ENCODE results near the gene SNAPC2. TPM values are rescaled to one million over a fixed set of nuclear protein-coding genes. Genes with fewer than 3 reads are reported as not detected.
A peak's percentile ranks its signal among the peaks of the same experiment; 100 is the strongest.
"Not testable (repeated sequence)": the region's sequence is repeated elsewhere in the genome, so short reads cannot be mapped to it uniquely, and the experiment has no call there.

The SNAPC2 gene
- total RNA-seq, 2 donors from 2014 or later: 13.4 to 15.4 TPM

DNA sequence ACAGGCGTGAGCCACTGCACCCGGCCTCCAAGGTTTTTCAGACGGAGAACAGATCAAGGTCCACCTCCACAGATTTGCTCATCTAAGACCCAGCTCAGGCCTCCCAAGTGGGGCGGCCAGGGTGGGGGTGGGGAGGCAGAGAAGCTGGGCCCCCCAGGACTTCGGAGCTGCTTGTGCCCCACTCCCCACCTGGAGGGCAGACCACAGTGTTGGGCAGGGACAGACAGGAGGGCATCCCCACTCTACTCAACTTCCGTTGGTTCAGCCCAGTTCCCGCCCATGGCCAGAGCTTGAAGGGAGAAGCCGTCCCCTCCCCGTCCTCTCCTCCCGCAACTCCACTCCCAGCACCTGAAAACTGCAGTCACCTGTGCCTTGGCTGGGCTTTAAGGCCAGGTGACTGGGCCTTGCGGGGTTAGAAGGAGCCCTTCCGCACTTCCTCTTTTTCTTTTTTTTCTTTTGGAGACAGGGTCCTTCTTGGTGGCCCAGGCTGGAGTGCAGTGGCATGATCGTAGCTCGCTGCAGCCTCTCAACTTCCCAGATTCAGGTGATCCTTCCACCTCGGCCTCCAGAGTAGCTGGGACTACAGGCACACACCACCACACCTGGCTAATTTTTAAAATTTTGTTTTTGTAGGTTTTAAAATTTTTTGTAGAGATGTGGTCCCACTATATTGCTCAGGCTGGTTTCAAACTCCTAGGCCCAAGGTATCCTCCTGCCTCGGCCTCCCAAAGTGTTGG, 32.6 kb upstream of the SNAPC2 start:
- Histone ChIP-seq H3K9ac (ENCODE audit: low read depth in 2 of 2, low read length in 2 of 2) (no peak overlapping the region), H3K27me3 (peaks cover 5% of the 10 kb centered on the region), H3K36me3 (no peaks in the 10 kb centered on the region), H3K4me3 (no peak overlapping the region), H3K27ac (no peak overlapping the region), H3K4me1 (peaks cover 8% of the 10 kb centered on the region), H3K9me3 (no peaks in the 10 kb centered on the region)
- DNase-seq: no peak
- intact Hi-C loops (cut with DNase I): no loop called here
- no peak for TF ChIP-seq CTCF (IDR thresholded peaks at IDR 0.05)

DNA sequence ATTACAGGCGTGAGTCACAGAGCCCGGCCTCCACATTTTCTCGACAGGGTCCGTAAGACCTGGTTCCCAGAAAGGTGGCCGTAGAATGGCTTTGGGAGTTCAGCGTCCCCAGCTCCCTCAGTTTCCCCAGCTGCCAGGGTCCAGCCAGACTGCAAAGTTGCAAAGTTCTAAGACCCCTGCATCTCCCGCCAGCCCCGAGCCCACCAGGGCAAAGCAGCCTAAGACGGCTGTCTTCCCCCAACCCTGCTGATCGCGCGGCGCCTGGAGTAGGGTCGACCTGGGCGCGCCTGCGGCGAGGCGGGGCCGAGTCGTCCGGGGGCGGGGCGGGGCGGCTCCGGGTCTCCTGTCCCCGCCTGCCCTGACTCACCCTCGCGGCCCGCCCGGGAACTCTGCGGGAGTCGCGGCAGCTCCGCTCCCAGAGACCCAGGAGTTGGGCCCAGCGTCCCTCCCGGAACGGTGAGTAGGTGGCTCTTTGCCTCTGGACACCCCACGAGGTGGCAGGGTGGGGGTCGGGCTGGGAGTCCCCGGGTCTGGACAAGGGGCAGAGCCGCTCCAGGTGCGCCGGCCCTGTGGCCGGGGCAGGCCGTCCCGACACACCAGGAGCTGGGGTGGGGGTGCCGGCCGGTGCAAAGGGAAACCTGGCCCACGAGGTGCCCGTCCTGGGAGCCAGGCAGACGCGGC, 31.9 kb upstream of the SNAPC2 start, which contains the start of gene LRRC8E:
TSS of gene LRRC8E (plus strand) at position 366 of the 681 bp plus-strand sequence. CDS start 7,094 bp downstream, outside the sequence.
- peak; percentile 77 for DNase-seq
- Histone ChIP-seq H3K9me3 (no peaks in the 10 kb centered on the region), H3K27me3 (peaks cover 5% of the 10 kb centered on the region), H3K4me1 (peaks cover 8% of the 10 kb centered on the region), H3K27ac (no peak within 1 kb of the TSS), H3K9ac (ENCODE audit: low read depth in 2 of 2, low read length in 2 of 2) (peak within 1 kb of the TSS; percentile 34 to 58), H3K4me3 (peak within 1 kb of the TSS; percentile 53), H3K36me3 (no peaks in the 10 kb centered on the region)
- intact Hi-C loops (cut with DNase I): no loop called here
- no peak for TF ChIP-seq CTCF (IDR thresholded peaks at IDR 0.05)

DNA sequence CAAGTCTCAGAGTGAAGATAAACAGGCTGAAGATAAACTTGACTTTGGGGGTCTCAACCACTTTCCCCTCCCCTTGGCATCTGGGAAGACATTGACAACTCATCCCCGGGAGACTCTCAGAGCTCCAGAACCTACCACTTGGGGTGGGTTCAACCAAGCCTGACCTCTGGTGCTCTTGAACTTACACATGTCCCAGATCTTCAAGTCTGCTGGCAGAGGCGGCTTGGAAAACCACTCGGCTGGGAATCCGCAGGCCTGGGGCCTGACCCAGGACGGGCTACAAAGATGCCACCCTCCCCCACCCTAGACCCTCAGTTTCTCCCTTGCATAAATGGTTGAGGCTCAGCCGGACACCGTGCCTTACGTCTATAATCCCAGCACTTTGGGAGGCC, 31.3 kb upstream of the SNAPC2 start:
- no peaks in the 10 kb centered on the region for H3K36me3 ChIP-seq
- peaks cover 8% of the 10 kb centered on the region for H3K4me1 ChIP-seq
- no peak for TF ChIP-seq CTCF (IDR thresholded peaks at IDR 0.05)
- H3K27ac ChIP-seq: no peak overlapping the region
- DNase-seq: no peak
- intact Hi-C loops (cut with DNase I): no loop called here
- peaks cover 5% of the 10 kb centered on the region for H3K27me3 ChIP-seq
- peak overlapping the region; percentile 34 to 58 for H3K9ac ChIP-seq (ENCODE audit: low read depth in 2 of 2, low read length in 2 of 2)
- no peaks in the 10 kb centered on the region for H3K9me3 ChIP-seq
- peak overlapping the region; percentile 53 for H3K4me3 ChIP-seq

DNA sequence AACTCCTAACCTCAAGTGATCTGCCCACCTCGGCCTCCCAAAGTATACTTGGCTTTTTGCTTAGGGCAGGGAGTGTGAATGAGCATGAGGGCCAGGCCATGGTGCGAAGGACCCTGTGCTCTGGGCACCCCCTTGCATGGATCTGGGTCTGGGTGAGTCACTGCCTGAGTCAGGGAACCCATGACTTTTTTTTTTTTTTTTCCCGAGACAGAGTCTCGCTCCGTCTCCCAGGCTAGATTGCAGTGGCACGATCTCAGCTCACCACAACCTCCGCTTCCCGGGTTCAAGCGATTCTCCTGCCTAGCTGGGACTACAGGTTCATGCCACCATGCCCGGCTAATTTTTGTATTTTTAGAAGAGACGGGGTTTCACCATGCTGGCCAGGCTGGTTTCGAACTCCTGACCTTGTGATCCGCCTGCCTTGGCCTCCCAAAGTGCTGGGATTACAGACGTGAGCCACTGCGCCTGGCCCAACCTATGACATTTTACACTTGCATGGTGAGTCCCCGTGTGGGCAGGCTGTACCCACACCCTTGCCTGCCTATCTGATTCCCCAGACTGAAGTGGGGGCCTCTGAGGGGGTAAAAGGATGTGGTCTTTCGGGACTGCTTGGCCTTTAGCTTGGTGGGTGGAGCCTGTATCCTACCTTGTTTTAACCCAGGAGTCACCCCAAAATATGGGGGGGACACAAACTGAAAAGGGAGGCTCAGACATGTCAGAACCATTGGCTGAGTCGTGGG, 26.6 kb upstream of the SNAPC2 start:
- intact Hi-C loops (cut with DNase I); H3K36me3 ChIP-seq; H3K9ac ChIP-seq (ENCODE audit: low read depth in 2 of 2, low read length in 2 of 2); H3K27ac ChIP-seq; H3K4me3 ChIP-seq; H3K9me3 ChIP-seq; H3K27me3 ChIP-seq; H3K4me1 ChIP-seq; DNase-seq: not testable (repeated sequence)

DNA sequence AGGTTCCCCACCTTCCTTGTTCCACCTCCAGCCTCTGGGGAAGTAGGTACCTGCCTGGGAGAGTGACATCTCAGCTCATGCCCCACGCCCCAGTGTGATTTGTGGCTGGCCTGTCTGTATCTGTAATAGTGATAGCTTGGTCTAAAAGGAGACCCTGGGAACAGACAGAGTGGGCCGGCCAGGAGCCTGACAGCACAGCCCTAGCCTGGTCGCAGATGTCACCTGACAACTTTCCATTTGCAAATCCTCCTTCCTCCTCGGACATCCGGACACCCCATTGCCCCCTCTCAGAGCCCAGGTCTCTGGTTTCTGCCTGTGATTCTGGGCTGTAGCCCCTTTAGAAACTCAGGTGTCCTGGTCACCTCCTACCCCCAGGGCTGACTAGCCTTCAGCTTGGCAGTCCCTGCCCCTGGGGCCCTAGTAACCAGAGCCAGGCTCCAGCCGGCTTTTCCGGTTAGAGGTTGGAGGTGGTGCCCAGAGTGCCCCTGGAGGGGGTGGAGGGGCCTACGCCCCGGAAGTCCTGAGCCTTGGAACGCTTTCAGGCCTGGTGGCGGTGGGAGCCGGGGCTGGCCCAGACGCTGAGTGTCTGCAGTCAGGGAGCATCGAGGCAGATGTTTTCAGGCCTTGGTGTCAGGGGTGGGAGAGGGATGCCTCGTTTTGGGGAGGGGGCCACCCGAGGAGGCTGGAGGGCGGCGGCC, 25.4 kb upstream of the SNAPC2 start:
- H3K27ac ChIP-seq: no peak overlapping the region
- H3K9ac ChIP-seq (ENCODE audit: low read depth in 2 of 2, low read length in 2 of 2): no peak overlapping the region
- H3K4me3 ChIP-seq: no peak overlapping the region
- DNase-seq: peak; percentile 65
- intact Hi-C loops (cut with DNase I): no loop called here
- H3K27me3 ChIP-seq: no peaks in the 10 kb centered on the region
- no peaks in the 10 kb centered on the region for H3K9me3 ChIP-seq
- no peaks in the 10 kb centered on the region for H3K36me3 ChIP-seq
- H3K4me1 ChIP-seq: no peaks in the 10 kb centered on the region
- no peak for TF ChIP-seq CTCF (IDR thresholded peaks at IDR 0.05)

Measured in colonic mucosa (tissue), 4 donors.